ENCODE results near the gene CORO2A. TPM values are rescaled to one million over a fixed set of nuclear protein-coding genes. Genes with fewer than 3 reads are reported as not detected.
"Not testable (repeated sequence)": the region's sequence is repeated elsewhere in the genome, so short reads cannot be mapped to it uniquely, and the experiment has no call there.

The CORO2A gene
- total RNA-seq, 1 experiment from 2014 or later, result 24.3 TPM

- intact Hi-C loops (cut with micrococcal nuclease; ENCODE audit: unreplicated experiment), result no loop called here
- no peaks in the 10 kb centered on the region for H3K27me3 Mint-ChIP-seq (ENCODE audit: unreplicated experiment)
- H3K9me3 Mint-ChIP-seq (ENCODE audit: low read depth, unreplicated experiment), result no peaks in the 10 kb centered on the region
- BruUV-seq (replicated peaks), result no TSS peak
- no peak overlapping the region for H3K4me3 Mint-ChIP-seq (ENCODE audit: low read depth, unreplicated experiment)
- no peak overlapping the region for H3K27ac Mint-ChIP-seq (ENCODE audit: unreplicated experiment)
- CTCF ChIA-PET, result no interaction called here
- DNase-seq, result no peak
- H3K36me3 Mint-ChIP-seq (ENCODE audit: insufficient read depth, unreplicated experiment), result peaks cover 12% of the 10 kb centered on the region
- no peaks in the 10 kb centered on the region for H3K4me1 Mint-ChIP-seq (ENCODE audit: low read depth, unreplicated experiment)
- TF ChIP-seq, protein P1, sequence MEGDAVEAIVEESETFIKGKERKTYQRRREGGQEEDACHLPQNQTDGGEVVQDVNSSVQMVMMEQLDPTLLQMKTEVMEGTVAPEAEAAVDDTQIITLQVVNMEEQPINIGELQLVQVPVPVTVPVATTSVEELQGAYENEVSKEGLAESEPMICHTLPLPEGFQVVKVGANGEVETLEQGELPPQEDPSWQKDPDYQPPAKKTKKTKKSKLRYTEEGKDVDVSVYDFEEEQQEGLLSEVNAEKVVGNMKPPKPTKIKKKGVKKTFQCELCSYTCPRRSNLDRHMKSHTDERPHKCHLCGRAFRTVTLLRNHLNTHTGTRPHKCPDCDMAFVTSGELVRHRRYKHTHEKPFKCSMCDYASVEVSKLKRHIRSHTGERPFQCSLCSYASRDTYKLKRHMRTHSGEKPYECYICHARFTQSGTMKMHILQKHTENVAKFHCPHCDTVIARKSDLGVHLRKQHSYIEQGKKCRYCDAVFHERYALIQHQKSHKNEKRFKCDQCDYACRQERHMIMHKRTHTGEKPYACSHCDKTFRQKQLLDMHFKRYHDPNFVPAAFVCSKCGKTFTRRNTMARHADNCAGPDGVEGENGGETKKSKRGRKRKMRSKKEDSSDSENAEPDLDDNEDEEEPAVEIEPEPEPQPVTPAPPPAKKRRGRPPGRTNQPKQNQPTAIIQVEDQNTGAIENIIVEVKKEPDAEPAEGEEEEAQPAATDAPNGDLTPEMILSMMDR (IDR thresholded peaks at IDR 0.05; ENCODE audit: unreplicated experiment), result no peak
Measured at GRCh38 chr9:98132806-98133631, 59.4 kb downstream of the CORO2A start.

- intact Hi-C loops (cut with micrococcal nuclease; ENCODE audit: unreplicated experiment), result no loop called here
- Mint-ChIP-seq H3K4me1 (ENCODE audit: low read depth, unreplicated experiment) (no peaks in the 10 kb centered on the region), H3K36me3 (ENCODE audit: insufficient read depth, unreplicated experiment) (peaks cover 15% of the 10 kb centered on the region), H3K4me3 (ENCODE audit: low read depth, unreplicated experiment) (no peak overlapping the region), H3K27me3 (ENCODE audit: unreplicated experiment) (no peaks in the 10 kb centered on the region), H3K27ac (ENCODE audit: unreplicated experiment) (no peak overlapping the region), H3K9me3 (ENCODE audit: low read depth, unreplicated experiment) (no peaks in the 10 kb centered on the region)
- CTCF ChIA-PET, result no interaction called here
- TF ChIP-seq, protein P1 (IDR thresholded peaks at IDR 0.05; ENCODE audit: unreplicated experiment), result no peak
- no peak for DNase-seq
- no TSS peak for BruUV-seq (replicated peaks)
Measured at GRCh38 chr9:98132158-98132557, 60.3 kb downstream of the CORO2A start.

- DNase-seq, result no peak
- no peak overlapping the region for H3K27ac Mint-ChIP-seq (ENCODE audit: unreplicated experiment)
- CTCF ChIA-PET, result no interaction called here
- BruUV-seq (replicated peaks), result no TSS peak
- intact Hi-C loops (cut with micrococcal nuclease; ENCODE audit: unreplicated experiment), result no loop called here
- H3K36me3 Mint-ChIP-seq (ENCODE audit: insufficient read depth, unreplicated experiment), result peaks cover 24% of the 10 kb centered on the region
- TF ChIP-seq, protein P1 (IDR thresholded peaks at IDR 0.05; ENCODE audit: unreplicated experiment), result no peak
- no peaks in the 10 kb centered on the region for H3K27me3 Mint-ChIP-seq (ENCODE audit: unreplicated experiment)
- no peak overlapping the region for H3K4me3 Mint-ChIP-seq (ENCODE audit: low read depth, unreplicated experiment)
- no peaks in the 10 kb centered on the region for H3K9me3 Mint-ChIP-seq (ENCODE audit: low read depth, unreplicated experiment)
- no peaks in the 10 kb centered on the region for H3K4me1 Mint-ChIP-seq (ENCODE audit: low read depth, unreplicated experiment)
Measured at GRCh38 chr9:98130576-98131228, 61.7 kb downstream of the CORO2A start.

- BruUV-seq (replicated peaks); DNase-seq; H3K4me3 Mint-ChIP-seq (ENCODE audit: low read depth, unreplicated experiment); H3K27ac Mint-ChIP-seq (ENCODE audit: unreplicated experiment); intact Hi-C loops (cut with micrococcal nuclease; ENCODE audit: unreplicated experiment); H3K4me1 Mint-ChIP-seq (ENCODE audit: low read depth, unreplicated experiment); H3K9me3 Mint-ChIP-seq (ENCODE audit: low read depth, unreplicated experiment); H3K27me3 Mint-ChIP-seq (ENCODE audit: unreplicated experiment); CTCF ChIA-PET: not testable (repeated sequence)
- peaks cover 24% of the 10 kb centered on the region for H3K36me3 Mint-ChIP-seq (ENCODE audit: insufficient read depth, unreplicated experiment)
Measured at GRCh38 chr9:98130060-98130459, 62.4 kb downstream of the CORO2A start.

- Mint-ChIP-seq H3K27ac (ENCODE audit: unreplicated experiment) (no peak overlapping the region), H3K4me1 (ENCODE audit: low read depth, unreplicated experiment) (no peaks in the 10 kb centered on the region), H3K27me3 (ENCODE audit: unreplicated experiment) (no peaks in the 10 kb centered on the region), H3K9me3 (ENCODE audit: low read depth, unreplicated experiment) (no peaks in the 10 kb centered on the region), H3K36me3 (ENCODE audit: insufficient read depth, unreplicated experiment) (peaks cover 24% of the 10 kb centered on the region), H3K4me3 (ENCODE audit: low read depth, unreplicated experiment) (no peak overlapping the region)
- CTCF ChIA-PET, result no interaction called here
- TF ChIP-seq, protein P1 (IDR thresholded peaks at IDR 0.05; ENCODE audit: unreplicated experiment), result no peak
- intact Hi-C loops (cut with micrococcal nuclease; ENCODE audit: unreplicated experiment), result no loop called here
- DNase-seq, result no peak
- BruUV-seq (replicated peaks), result no TSS peak
Measured at GRCh38 chr9:98129451-98129881, 63.0 kb downstream of the CORO2A start.

All from Calu3 (cell line).